ENCODE results near the gene LYPD6B. TPM values are rescaled to one million over a fixed set of nuclear protein-coding genes. Genes with fewer than 3 reads are reported as not detected.

Gene LYPD6B
- total and polyA plus RNA-seq, 2 donors, result 0.24 to 1.4 TPM

DNA sequence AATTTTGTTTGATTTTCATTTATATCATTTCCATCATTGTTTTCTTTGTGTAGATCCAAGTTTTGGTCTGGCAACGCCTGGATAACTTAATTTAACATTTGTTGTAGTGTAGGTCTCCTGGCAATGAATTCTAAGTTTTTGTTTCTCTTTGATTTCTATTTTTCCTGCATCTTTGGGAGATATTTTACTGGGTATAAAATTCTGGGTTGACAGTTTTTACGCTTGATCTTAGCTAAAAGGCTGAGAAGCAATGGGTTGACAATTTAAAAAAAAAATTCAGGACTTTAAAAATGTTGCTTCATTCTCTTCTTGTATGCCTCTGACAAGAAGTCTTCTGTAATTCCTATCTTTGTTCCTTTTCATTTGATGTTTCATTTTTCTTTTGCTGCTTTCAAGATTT, 8.6 kb downstream of the LYPD6B start:
- H3K36me3 ChIP-seq (ENCODE audit: control insufficient read depth in 2 of 2, insufficient read depth in 2 of 2, low read length in 1 of 2), result no peaks in the 10 kb centered on the region
- no peaks in the 10 kb centered on the region for H3K27me3 ChIP-seq (ENCODE audit: control insufficient read depth in 2 of 2, insufficient read depth in 1 of 2, low read length in 1 of 2)
- no peak overlapping the region for H3K27ac ChIP-seq (ENCODE audit: low read depth in 1 of 2, low read length in 1 of 2)
- no peaks in the 10 kb centered on the region for H3K9me3 ChIP-seq (ENCODE audit: control insufficient read depth in 2 of 2, insufficient read depth in 1 of 2, low read length in 1 of 2)
- no peak overlapping the region for H3K4me3 ChIP-seq (ENCODE audit: low read length in 2 of 2)
- no peaks in the 10 kb centered on the region for H3K4me1 ChIP-seq (ENCODE audit: control insufficient read depth in 2 of 2, insufficient read depth in 2 of 2, low read length in 2 of 2)
- WGBS, result 88% methylated on average over 2 of the region's 2 CpGs
- no peak for DNase-seq (ENCODE audit: low read depth in 6 of 9, low spot score in 9 of 9)

GRCh38 chr2:149049142-149049541, 10.6 kb downstream of the LYPD6B start:
- H3K9me3 ChIP-seq (ENCODE audit: control insufficient read depth in 2 of 2, insufficient read depth in 1 of 2, low read length in 1 of 2), result no peaks in the 10 kb centered on the region
- WGBS, result 92% methylated on average over 2 of the region's 2 CpGs
- H3K4me1 ChIP-seq (ENCODE audit: control insufficient read depth in 2 of 2, insufficient read depth in 2 of 2, low read length in 2 of 2), result no peaks in the 10 kb centered on the region
- H3K27ac ChIP-seq (ENCODE audit: low read depth in 1 of 2, low read length in 1 of 2), result no peak overlapping the region
- no peak for DNase-seq (ENCODE audit: low read depth in 6 of 9, low spot score in 9 of 9)
- no peak overlapping the region for H3K4me3 ChIP-seq (ENCODE audit: low read length in 2 of 2)
- no peaks in the 10 kb centered on the region for H3K27me3 ChIP-seq (ENCODE audit: control insufficient read depth in 2 of 2, insufficient read depth in 1 of 2, low read length in 1 of 2)
- H3K36me3 ChIP-seq (ENCODE audit: control insufficient read depth in 2 of 2, insufficient read depth in 2 of 2, low read length in 1 of 2), result no peaks in the 10 kb centered on the region

GRCh38 chr2:149050188-149050587, 11.7 kb downstream of the LYPD6B start:
- no peaks in the 10 kb centered on the region for H3K36me3 ChIP-seq (ENCODE audit: control insufficient read depth in 2 of 2, insufficient read depth in 2 of 2, low read length in 1 of 2)
- no peak overlapping the region for H3K4me3 ChIP-seq (ENCODE audit: low read length in 2 of 2)
- 95% methylated on average over 6 of the region's 6 CpGs for WGBS
- no peaks in the 10 kb centered on the region for H3K9me3 ChIP-seq (ENCODE audit: control insufficient read depth in 2 of 2, insufficient read depth in 1 of 2, low read length in 1 of 2)
- H3K27ac ChIP-seq (ENCODE audit: low read depth in 1 of 2, low read length in 1 of 2), result no peak overlapping the region
- no peaks in the 10 kb centered on the region for H3K27me3 ChIP-seq (ENCODE audit: control insufficient read depth in 2 of 2, insufficient read depth in 1 of 2, low read length in 1 of 2)
- no peaks in the 10 kb centered on the region for H3K4me1 ChIP-seq (ENCODE audit: control insufficient read depth in 2 of 2, insufficient read depth in 2 of 2, low read length in 2 of 2)
- no peak for DNase-seq (ENCODE audit: low read depth in 6 of 9, low spot score in 9 of 9)

DNA sequence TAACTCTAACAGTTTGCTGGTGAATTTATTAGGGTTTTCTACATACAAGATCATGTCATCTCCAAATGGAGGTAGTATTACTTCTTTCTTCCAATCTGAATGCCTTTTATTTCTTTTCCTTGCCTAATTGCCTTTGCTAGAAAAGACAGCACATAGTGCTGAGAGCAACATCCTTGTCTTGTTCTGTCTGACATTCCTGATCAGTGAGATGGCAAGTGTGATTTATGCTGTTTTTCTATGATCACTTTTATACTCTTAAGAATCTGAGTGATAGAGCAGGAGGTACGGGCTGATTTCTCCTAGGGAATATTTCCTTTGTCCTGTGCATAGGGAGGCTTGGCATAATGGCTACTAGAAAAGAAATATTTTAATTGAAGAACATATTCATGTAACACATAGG, 17.3 kb downstream of the LYPD6B start:
- DNase-seq (ENCODE audit: low read depth in 6 of 9, low spot score in 9 of 9), result no peak
- no peaks in the 10 kb centered on the region for H3K27me3 ChIP-seq (ENCODE audit: control insufficient read depth in 2 of 2, insufficient read depth in 1 of 2, low read length in 1 of 2)
- no peak overlapping the region for H3K4me3 ChIP-seq (ENCODE audit: low read length in 2 of 2)
- H3K9me3 ChIP-seq (ENCODE audit: control insufficient read depth in 2 of 2, insufficient read depth in 1 of 2, low read length in 1 of 2), result no peaks in the 10 kb centered on the region
- no peaks in the 10 kb centered on the region for H3K36me3 ChIP-seq (ENCODE audit: control insufficient read depth in 2 of 2, insufficient read depth in 2 of 2, low read length in 1 of 2)
- no peak overlapping the region for H3K27ac ChIP-seq (ENCODE audit: low read depth in 1 of 2, low read length in 1 of 2)
- 89% methylated on average over 1 of the region's 1 CpG for WGBS
- H3K4me1 ChIP-seq (ENCODE audit: control insufficient read depth in 2 of 2, insufficient read depth in 2 of 2, low read length in 2 of 2), result no peaks in the 10 kb centered on the region

DNA sequence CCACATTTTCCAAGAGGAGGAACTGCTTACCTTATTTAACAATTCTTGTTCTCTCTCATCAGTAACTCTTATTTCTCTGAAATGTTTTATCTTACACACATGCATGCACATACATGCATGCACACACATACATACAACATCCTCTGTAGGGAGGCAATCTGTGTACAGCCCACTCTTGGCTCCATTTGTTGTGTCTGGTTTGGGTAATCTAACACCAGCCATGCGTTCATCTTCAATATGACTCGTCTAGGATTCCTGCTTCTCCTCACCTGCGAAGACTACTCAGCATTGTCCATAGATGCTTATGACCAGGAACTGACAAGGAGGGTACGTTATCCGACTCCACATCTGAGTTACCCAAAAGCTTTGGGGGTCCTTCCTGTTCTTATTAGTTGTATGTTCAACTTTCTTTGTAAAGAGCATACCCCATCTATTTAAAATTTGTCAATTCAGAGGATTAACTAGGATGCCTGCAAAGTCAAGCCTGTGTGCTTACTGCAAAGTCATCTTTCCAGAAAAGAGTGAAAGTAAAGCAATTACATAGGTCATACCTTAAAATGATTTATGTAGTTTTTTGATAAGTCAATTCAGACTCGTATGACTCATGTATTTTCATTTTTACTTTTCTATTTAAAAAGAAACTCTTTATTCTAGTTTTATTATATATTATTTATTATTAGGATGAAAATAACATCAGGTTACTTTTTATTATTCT, 18.2 kb downstream of the LYPD6B start:
- H3K4me3 ChIP-seq (ENCODE audit: low read length in 2 of 2), result no peak overlapping the region
- no peaks in the 10 kb centered on the region for H3K27me3 ChIP-seq (ENCODE audit: control insufficient read depth in 2 of 2, insufficient read depth in 1 of 2, low read length in 1 of 2)
- no peaks in the 10 kb centered on the region for H3K9me3 ChIP-seq (ENCODE audit: control insufficient read depth in 2 of 2, insufficient read depth in 1 of 2, low read length in 1 of 2)
- no peak for DNase-seq (ENCODE audit: low read depth in 6 of 9, low spot score in 9 of 9)
- 85% methylated on average over 6 of the region's 6 CpGs for WGBS
- no peaks in the 10 kb centered on the region for H3K36me3 ChIP-seq (ENCODE audit: control insufficient read depth in 2 of 2, insufficient read depth in 2 of 2, low read length in 1 of 2)
- H3K4me1 ChIP-seq (ENCODE audit: control insufficient read depth in 2 of 2, insufficient read depth in 2 of 2, low read length in 2 of 2), result no peaks in the 10 kb centered on the region
- no peak overlapping the region for H3K27ac ChIP-seq (ENCODE audit: low read depth in 1 of 2, low read length in 1 of 2)

- no peak for DNase-seq (ENCODE audit: low read depth in 6 of 9, low spot score in 9 of 9)
- H3K4me3 ChIP-seq (ENCODE audit: low read length in 2 of 2), result no peak overlapping the region
- no peaks in the 10 kb centered on the region for H3K9me3 ChIP-seq (ENCODE audit: control insufficient read depth in 2 of 2, insufficient read depth in 1 of 2, low read length in 1 of 2)
- WGBS, result 86% methylated on average over 5 of the region's 5 CpGs
- H3K27ac ChIP-seq (ENCODE audit: low read depth in 1 of 2, low read length in 1 of 2), result no peak overlapping the region
- H3K36me3 ChIP-seq (ENCODE audit: control insufficient read depth in 2 of 2, insufficient read depth in 2 of 2, low read length in 1 of 2), result no peaks in the 10 kb centered on the region
- H3K27me3 ChIP-seq (ENCODE audit: control insufficient read depth in 2 of 2, insufficient read depth in 1 of 2, low read length in 1 of 2), result no peaks in the 10 kb centered on the region
- H3K4me1 ChIP-seq (ENCODE audit: control insufficient read depth in 2 of 2, insufficient read depth in 2 of 2, low read length in 2 of 2), result no peaks in the 10 kb centered on the region
These were observed 18.9 kb downstream of the LYPD6B start for GRCh38 chr2:149057401-149057800.

- no peak overlapping the region for H3K4me3 ChIP-seq (ENCODE audit: low read length in 2 of 2)
- WGBS, result 92% methylated on average over 5 of the region's 5 CpGs
- no peaks in the 10 kb centered on the region for H3K27me3 ChIP-seq (ENCODE audit: control insufficient read depth in 2 of 2, insufficient read depth in 1 of 2, low read length in 1 of 2)
- no peak overlapping the region for H3K27ac ChIP-seq (ENCODE audit: low read depth in 1 of 2, low read length in 1 of 2)
- DNase-seq (ENCODE audit: low read depth in 6 of 9, low spot score in 9 of 9), result no peak
- H3K36me3 ChIP-seq (ENCODE audit: control insufficient read depth in 2 of 2, insufficient read depth in 2 of 2, low read length in 1 of 2), result no peaks in the 10 kb centered on the region
- H3K4me1 ChIP-seq (ENCODE audit: control insufficient read depth in 2 of 2, insufficient read depth in 2 of 2, low read length in 2 of 2), result no peaks in the 10 kb centered on the region
- H3K9me3 ChIP-seq (ENCODE audit: control insufficient read depth in 2 of 2, insufficient read depth in 1 of 2, low read length in 1 of 2), result no peaks in the 10 kb centered on the region
These were observed 20.4 kb downstream of the LYPD6B start for GRCh38 chr2:149058936-149059335.

DNA sequence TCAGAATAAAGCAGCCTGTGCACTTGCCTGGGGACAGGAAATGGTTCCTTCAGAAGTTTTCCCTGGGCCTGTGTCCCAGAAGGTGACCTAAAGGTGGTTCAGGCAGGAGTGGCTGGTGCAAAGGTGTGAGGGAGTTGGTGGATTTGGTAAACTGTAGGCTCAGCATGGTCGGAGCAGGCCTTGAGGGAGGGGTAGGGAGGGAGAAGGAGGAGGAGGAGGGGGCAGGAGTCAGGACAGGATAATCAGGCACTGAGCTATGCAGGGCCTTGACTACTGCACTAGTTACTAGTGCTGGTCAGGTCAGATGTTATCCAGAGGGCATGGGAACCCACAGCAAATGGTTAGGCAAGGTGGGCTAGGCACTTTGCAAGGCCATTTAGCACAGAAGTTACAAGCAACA, 21.3 kb downstream of the LYPD6B start:
- 91% methylated on average over 1 of the region's 1 CpG for WGBS
- Histone ChIP-seq H3K36me3 (ENCODE audit: control insufficient read depth in 2 of 2, insufficient read depth in 2 of 2, low read length in 1 of 2) (no peaks in the 10 kb centered on the region), H3K27ac (ENCODE audit: low read depth in 1 of 2, low read length in 1 of 2) (no peak overlapping the region), H3K9me3 (ENCODE audit: control insufficient read depth in 2 of 2, insufficient read depth in 1 of 2, low read length in 1 of 2) (no peaks in the 10 kb centered on the region), H3K4me3 (ENCODE audit: low read length in 2 of 2) (no peak overlapping the region), H3K27me3 (ENCODE audit: control insufficient read depth in 2 of 2, insufficient read depth in 1 of 2, low read length in 1 of 2) (no peaks in the 10 kb centered on the region), H3K4me1 (ENCODE audit: control insufficient read depth in 2 of 2, insufficient read depth in 2 of 2, low read length in 2 of 2) (no peaks in the 10 kb centered on the region)
- no peak for DNase-seq (ENCODE audit: low read depth in 6 of 9, low spot score in 9 of 9)

- WGBS, result 96% methylated on average over 2 of the region's 2 CpGs
- Histone ChIP-seq H3K36me3 (ENCODE audit: control insufficient read depth in 2 of 2, insufficient read depth in 2 of 2, low read length in 1 of 2) (no peaks in the 10 kb centered on the region), H3K9me3 (ENCODE audit: control insufficient read depth in 2 of 2, insufficient read depth in 1 of 2, low read length in 1 of 2) (no peaks in the 10 kb centered on the region), H3K27ac (ENCODE audit: low read depth in 1 of 2, low read length in 1 of 2) (no peak overlapping the region), H3K27me3 (ENCODE audit: control insufficient read depth in 2 of 2, insufficient read depth in 1 of 2, low read length in 1 of 2) (no peaks in the 10 kb centered on the region), H3K4me1 (ENCODE audit: control insufficient read depth in 2 of 2, insufficient read depth in 2 of 2, low read length in 2 of 2) (no peaks in the 10 kb centered on the region), H3K4me3 (ENCODE audit: low read length in 2 of 2) (no peak overlapping the region)
- no peak for DNase-seq (ENCODE audit: low read depth in 6 of 9, low spot score in 9 of 9)
These were observed 22.7 kb downstream of the LYPD6B start for GRCh38 chr2:149061133-149061745.
